ENCODE results near the gene ZNF473.

Gene ZNF473

GRCh38 chr19:50026550-50026906, 723 bp downstream of the ZNF473 start:
- no peak for TF ChIP-seq FOXP2 (optimal IDR thresholded peaks at IDR 0.05; ENCODE audit: borderline replicate concordance, extremely low read depth, extremely low read length, insufficient read depth)
- TF ChIP-seq REST (IDR thresholded peaks at IDR 0.05; ENCODE audit: insufficient read depth in 1 of 2, low read depth in 2 of 2, low read length in 2 of 2), result no peak
- TF ChIP-seq SIN3A (IDR thresholded peaks at IDR 0.05; ENCODE audit: borderline replicate concordance, insufficient read depth, low read length), result no peak
- TF ChIP-seq TAF1 (IDR thresholded peaks at IDR 0.05; ENCODE audit: borderline replicate concordance, insufficient read depth, low read length), result no peak
- no peak for TF ChIP-seq POLR2AphosphoS5 (IDR thresholded peaks at IDR 0.05; ENCODE audit: low read depth, low read length)

- no peak for TF ChIP-seq POLR2AphosphoS5 (IDR thresholded peaks at IDR 0.05; ENCODE audit: low read depth, low read length)
- TF ChIP-seq FOXP2 (optimal IDR thresholded peaks at IDR 0.05; ENCODE audit: borderline replicate concordance, extremely low read depth, extremely low read length, insufficient read depth), result no peak
- no peak for TF ChIP-seq TAF1 (IDR thresholded peaks at IDR 0.05; ENCODE audit: borderline replicate concordance, insufficient read depth, low read length)
- no peak for TF ChIP-seq REST (IDR thresholded peaks at IDR 0.05; ENCODE audit: insufficient read depth in 1 of 2, low read depth in 2 of 2, low read length in 2 of 2)
- no peak for TF ChIP-seq SIN3A (IDR thresholded peaks at IDR 0.05; ENCODE audit: borderline replicate concordance, insufficient read depth, low read length)
Measured at GRCh38 chr19:50030225-50030624, 4.4 kb downstream of the ZNF473 start.

GRCh38 chr19:50030937-50031336, 5.1 kb downstream of the ZNF473 start:
- TF ChIP-seq REST (IDR thresholded peaks at IDR 0.05; ENCODE audit: insufficient read depth in 1 of 2, low read depth in 2 of 2, low read length in 2 of 2) (no peak), FOXP2 (optimal IDR thresholded peaks at IDR 0.05; ENCODE audit: borderline replicate concordance, extremely low read depth, extremely low read length, insufficient read depth) (no peak), SIN3A (IDR thresholded peaks at IDR 0.05; ENCODE audit: borderline replicate concordance, insufficient read depth, low read length) (no peak), TAF1 (IDR thresholded peaks at IDR 0.05; ENCODE audit: borderline replicate concordance, insufficient read depth, low read length) (no peak), POLR2AphosphoS5 (IDR thresholded peaks at IDR 0.05; ENCODE audit: low read depth, low read length) (no peak)

GRCh38 chr19:50036908-50037307, 11.1 kb downstream of the ZNF473 start:
- TF ChIP-seq FOXP2 (optimal IDR thresholded peaks at IDR 0.05; ENCODE audit: borderline replicate concordance, extremely low read depth, extremely low read length, insufficient read depth) (no peak), POLR2AphosphoS5 (IDR thresholded peaks at IDR 0.05; ENCODE audit: low read depth, low read length) (no peak), REST (IDR thresholded peaks at IDR 0.05; ENCODE audit: insufficient read depth in 1 of 2, low read depth in 2 of 2, low read length in 2 of 2) (no peak), SIN3A (IDR thresholded peaks at IDR 0.05; ENCODE audit: borderline replicate concordance, insufficient read depth, low read length) (no peak), TAF1 (IDR thresholded peaks at IDR 0.05; ENCODE audit: borderline replicate concordance, insufficient read depth, low read length) (no peak)

GRCh38 chr19:50039968-50040367, 14.2 kb downstream of the ZNF473 start:
- TF ChIP-seq TAF1 (IDR thresholded peaks at IDR 0.05; ENCODE audit: borderline replicate concordance, insufficient read depth, low read length) (no peak), REST (IDR thresholded peaks at IDR 0.05; ENCODE audit: insufficient read depth in 1 of 2, low read depth in 2 of 2, low read length in 2 of 2) (no peak), POLR2AphosphoS5 (IDR thresholded peaks at IDR 0.05; ENCODE audit: low read depth, low read length) (no peak), FOXP2 (optimal IDR thresholded peaks at IDR 0.05; ENCODE audit: borderline replicate concordance, extremely low read depth, extremely low read length, insufficient read depth) (no peak), SIN3A (IDR thresholded peaks at IDR 0.05; ENCODE audit: borderline replicate concordance, insufficient read depth, low read length) (no peak)
